ENCODE measurements around the gene SLC25A19.
"Not testable (repeated sequence)": the region's sequence is repeated elsewhere in the genome, so short reads cannot be mapped to it uniquely, and the experiment has no call there.

Gene SLC25A19

DNA sequence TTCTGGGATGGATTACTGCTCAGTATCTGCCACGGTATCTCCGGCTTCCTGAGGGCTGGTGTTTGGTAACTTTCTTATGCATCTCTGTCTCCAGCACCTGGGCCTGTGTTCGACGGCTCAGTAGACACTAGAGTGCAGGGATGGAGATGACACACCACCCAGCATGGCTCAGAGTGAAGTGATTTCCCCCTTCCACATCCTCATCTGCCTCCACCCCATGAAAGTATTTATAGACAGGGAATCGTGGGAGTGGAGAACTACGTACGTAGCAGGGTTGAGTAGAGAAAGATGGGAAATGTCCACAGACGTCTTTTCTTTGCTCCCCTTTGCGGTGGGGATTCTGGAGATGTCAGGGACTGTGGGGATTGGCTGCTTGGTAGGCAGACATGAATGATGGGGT lies 11.8 kb upstream of the SLC25A19 start:
- no peak for DNase-seq

DNA sequence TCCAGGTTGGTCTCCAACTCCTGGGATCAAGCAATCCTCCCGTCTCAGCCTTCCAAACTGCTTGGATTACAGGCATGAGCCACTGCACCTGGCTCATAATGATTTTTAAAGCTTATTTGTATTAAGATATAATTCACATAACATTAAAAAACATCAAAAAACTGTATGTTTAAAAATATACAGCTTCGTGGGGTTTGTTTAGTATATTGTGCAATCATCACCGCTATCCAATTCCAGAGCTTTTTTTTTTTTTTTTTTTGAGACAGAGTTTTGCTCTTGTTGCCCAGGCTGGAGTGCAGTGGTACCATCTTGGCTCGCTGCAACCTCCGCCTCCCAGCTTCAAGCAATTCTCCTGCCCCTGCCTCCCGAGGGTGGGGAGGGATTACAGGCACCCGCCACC lies 11.0 kb upstream of the SLC25A19 start:
- DNase-seq = no peak

- no peak for DNase-seq
Observed at GRCh38 chr17:75295201-75296158, 6.2 kb upstream of the SLC25A19 start.

- DNase-seq = not testable (repeated sequence)
Observed at GRCh38 chr17:75292810-75293448, 3.7 kb upstream of the SLC25A19 start.

DNA sequence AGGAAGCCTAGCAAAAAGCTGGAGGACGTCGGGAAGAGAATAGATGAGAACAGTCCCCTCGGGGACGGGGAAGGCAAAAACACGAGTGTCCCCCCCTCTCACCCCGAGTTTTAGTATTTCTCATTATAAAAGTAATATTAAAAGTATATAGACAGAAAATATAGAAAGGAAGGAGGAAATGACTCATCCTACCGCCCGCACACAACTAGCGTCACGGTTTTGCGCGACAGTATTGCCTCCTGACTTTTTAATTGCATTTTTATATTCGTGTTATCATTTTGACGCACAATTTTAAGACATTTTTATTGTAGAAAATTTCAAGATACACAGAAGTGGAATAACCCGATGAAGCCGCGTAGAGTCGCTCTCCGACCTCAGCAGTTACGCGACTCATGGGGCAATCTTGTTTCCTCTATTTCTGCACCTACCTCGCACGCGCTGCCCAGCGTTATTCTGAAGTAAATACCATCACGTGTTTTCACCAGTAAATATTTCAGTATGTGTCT lies 652 bp upstream of the SLC25A19 start:
- peak; percentile 31 for DNase-seq

GRCh38 chr17:75288770-75289114 lies 491 bp downstream of the SLC25A19 start:
- peak; percentile 69 for DNase-seq

- no peak for DNase-seq
Observed at GRCh38 chr17:75288359-75288758, 874 bp downstream of the SLC25A19 start.

GRCh38 chr17:75287221-75287620 lies 2.0 kb downstream of the SLC25A19 start:
- no peak for DNase-seq

DNA sequence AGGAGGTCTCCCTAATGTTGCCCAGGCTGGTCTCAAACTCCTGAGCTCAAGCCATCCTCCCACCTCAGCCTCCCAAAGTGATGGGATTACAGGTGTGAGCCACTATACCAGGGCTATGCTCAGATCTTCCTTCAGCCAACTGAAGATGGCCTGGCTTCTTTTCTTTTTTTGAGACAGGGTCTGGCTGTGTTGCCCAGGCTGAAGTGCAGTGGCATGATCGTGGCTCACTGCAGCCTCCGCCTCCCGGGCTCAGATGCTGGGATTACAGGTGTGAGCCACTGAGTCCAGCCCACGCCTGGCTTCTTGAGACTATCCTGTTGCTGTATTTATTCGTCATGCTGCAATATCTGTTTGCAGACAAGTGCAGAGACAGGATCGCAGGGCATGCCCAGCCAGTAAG lies 4.1 kb downstream of the SLC25A19 start:
- DNase-seq = no peak

GRCh38 chr17:75280189-75280588 lies 9.0 kb downstream of the SLC25A19 start:
- not testable (repeated sequence) for DNase-seq

- DNase-seq = no peak
Observed at GRCh38 chr17:75277664-75278071, 11.6 kb downstream of the SLC25A19 start.

GRCh38 chr17:75273977-75274708 lies 15.1 kb downstream of the SLC25A19 start:
- no peak for DNase-seq

GRCh38 chr17:75272848-75273184 lies 16.4 kb downstream of the SLC25A19 start:
- no peak for DNase-seq

GRCh38 chr17:75271955-75272847 lies 17.0 kb downstream of the SLC25A19 start:
- DNase-seq = no peak

GRCh38 chr17:75271233-75271954 lies 17.8 kb downstream of the SLC25A19 start:
- DNase-seq = no peak

DNA sequence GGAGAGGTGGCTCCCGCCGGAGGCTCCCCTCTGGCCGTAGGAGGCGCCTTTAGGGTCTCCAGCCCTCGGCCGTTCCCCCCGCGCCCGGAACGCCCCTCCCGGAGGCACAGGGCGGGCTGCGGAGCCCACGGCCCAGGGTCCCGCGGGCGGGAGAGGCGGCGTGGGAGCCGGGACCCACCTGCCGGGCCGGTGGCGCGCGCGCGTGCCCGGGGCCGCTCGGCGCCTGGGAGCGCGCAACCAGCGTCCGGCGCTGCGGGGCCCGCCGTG lies 18.3 kb downstream of the SLC25A19 start, which contains the start of gene MIF4GD:
MIF4GD (minus strand) TSS at position 266 of the 267 bp plus-strand sequence. CDS start 1,036 bp downstream, outside the sequence.
- peak; percentile 91 for DNase-seq

DNA sequence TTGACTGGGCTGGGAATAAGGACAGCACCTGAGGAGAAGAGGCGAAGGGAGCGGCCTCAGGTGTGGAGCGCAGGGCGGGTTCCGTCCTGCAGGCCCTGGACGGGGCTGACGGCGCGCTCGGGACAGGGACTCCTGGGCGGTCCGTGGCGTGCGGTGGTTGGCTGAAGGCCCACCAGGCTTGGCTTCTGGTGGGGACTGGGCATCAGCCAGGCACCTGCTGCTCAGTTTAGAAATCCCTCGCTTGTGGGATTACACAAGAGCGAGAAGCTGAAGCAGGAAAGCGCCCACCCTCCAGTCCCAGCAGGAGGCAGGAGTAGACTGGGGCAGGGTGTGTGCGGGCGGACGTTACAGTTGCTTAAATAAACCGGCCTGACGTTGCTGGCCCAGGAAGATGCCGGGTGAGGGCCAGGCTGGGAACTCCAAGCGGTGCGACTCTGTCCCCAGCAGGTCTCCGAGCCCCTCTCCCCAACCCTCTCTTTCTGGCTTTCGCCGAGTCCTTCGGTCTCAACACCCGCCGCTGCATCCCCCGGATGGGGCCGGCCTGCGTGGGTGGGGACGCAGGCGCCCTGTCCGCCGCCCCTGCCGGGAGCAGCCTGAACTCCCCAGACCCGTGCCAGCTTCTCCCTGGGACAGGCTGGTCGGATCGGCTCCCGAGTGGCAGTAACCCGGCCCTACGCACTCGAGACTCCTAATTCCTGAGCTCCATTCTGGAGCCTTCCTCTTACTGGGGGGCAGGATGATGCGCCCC lies 18.8 kb downstream of the SLC25A19 start:
- DNase-seq = peak; percentile 36

DNA sequence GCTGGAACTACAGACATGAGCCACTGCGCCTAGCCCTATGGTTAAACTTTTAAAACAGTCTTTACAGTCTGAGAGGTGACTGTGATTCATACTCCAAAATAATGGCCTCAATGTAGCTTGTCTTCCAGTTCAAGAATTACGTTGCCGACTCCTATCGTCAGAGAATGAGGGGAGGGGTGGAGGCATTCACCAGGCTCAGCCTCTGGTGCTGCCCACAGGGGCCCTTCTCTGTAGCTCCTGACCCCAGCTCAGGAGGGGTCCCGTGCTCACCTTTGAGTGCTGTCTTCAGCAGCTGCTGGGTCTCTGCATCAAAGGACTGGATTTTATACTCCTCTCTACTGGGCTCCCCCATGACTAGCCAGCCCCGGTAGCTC lies 19.4 kb downstream of the SLC25A19 start:
- no peak for DNase-seq

- DNase-seq = peak; percentile 29
Observed at GRCh38 chr17:75267411-75268232, 21.6 kb downstream of the SLC25A19 start.

DNA sequence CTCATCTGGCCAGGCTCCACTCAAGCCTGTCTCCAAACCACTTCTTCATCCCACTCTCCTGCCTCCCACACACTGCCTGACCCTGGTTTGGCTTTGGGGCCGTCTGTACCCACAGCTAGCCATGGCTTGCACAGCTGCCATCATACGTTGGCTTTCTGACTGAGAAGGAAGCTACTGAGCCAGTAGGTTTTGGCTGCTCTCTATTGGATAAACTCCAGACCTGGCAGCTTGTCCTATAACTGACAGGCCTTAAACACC lies 22.2 kb downstream of the SLC25A19 start:
- DNase-seq = no peak
